SIG-M5 treated with dmso at 0.1 percent for 504 hours (cell line): ENCODE data around the gene PALS2.

Source experiments
- DNase-seq: peaks from one replicate; lab custom pipeline; 2025; ENCODE audit not compliant: unreplicated experiment; lab: John Stamatoyannopoulos, UW

Gene PALS2

DNA sequence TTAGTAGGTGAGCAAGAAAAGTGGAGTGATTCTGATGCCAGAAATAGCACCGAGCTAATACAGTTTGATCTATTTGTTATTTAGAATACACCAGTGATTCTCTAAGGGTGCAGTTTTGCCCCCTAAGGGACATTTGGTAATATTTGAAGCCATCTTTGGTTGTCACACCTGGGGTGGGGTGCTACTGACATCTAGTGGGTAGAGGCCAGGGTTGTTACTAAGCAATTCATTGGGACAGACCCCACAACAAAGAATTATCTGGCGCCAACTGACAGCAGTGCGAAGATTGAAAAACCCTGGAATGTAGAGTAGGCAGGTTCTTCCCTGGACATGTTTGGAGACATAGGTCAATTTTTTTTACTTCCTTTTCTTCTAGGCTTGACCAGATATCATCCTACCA, 14.6 kb downstream of the PALS2 start:
- no peak for DNase-seq

DNA sequence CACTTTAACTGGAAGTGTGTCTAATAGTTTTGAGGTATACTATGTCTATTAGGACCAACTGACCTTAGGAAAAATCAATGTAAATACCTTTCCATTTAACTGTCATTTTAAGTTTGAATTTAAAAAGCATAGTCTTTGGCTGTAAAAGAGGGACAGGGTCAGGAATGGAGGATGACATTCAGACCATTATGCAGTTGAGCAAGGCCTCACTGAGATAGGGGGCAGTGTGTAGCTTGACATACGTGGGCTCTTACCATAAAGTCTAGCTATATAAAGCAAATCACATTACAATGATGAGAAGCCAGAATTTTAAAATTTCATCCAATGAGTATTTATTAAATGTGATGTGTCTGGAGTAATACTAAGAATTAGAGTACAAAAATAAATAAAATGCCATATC, 17.9 kb downstream of the PALS2 start:
- DNase-seq = no peak

DNA sequence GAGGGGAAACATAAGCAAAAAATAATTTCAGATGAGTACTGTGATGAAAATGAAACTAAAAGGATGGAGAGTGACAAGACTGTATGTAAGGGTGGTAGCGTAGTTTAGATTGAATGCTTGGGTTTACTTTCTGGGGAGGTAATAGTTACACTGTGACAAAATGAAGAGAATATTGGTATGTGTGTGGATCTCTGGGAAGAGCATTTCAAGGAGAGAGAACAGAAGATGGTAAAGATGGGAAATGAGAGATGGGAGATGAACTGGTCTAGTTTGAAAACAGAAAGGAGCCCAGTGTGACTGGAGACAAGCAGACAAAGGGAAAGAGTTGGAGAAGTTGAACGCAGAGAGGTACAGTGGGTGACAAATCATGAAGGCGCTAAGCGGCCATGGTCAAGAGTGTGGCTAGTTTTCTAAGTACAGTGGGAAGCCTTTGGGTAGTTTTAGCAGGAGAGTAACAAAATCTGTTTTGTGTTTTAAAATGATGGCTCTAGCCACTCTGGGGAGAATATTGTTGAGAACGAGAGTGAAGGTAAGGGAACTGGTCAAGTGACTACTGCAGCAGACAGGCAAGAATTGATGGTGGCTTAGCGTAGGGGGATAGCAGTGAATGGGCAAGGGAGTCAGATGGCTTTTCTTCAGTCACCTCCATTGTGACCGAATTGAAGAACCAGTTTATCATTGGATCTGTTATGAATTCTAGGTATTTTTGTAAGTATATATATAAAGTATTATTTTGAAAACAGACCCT, 22.6 kb downstream of the PALS2 start:
- DNase-seq = no peak

DNA sequence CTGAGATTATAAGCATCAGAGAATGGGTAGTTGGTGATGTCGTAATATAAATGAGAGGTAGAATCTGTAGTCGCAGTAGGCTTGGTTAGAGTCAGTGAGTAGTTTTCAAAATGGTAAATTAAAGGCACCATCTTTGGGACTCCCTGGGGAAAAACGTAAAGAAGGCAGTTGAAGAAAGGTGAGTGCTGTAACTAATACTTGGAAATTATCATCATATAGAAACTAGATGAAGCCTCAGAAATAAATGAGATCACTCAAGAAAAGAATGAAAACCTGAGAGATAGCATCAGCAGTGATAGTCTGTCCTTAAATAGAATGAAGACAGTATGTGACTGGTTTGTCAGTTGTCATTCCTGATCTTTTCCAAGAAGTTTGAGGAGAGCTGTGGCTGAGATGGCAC, 23.8 kb downstream of the PALS2 start:
- DNase-seq = no peak

DNA sequence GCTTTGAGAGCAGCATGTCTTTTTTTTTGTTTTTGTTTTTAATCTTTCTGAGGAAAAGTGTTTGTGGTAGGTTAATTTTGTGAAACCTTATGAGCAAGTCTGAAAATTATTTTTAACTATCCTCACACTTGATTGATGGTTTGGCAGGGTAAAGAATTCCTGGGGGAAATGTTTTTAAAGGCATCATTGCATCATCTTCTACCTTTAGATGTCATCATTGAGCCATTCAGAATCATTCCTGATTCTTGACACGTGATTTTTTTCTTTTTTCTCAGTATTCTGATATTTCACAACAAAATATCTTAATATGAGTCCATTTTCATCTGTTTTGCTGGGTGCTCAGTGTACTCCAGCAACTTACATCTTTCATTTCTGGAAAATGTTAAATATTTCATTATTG, 28.3 kb downstream of the PALS2 start:
- DNase-seq = no peak

DNA sequence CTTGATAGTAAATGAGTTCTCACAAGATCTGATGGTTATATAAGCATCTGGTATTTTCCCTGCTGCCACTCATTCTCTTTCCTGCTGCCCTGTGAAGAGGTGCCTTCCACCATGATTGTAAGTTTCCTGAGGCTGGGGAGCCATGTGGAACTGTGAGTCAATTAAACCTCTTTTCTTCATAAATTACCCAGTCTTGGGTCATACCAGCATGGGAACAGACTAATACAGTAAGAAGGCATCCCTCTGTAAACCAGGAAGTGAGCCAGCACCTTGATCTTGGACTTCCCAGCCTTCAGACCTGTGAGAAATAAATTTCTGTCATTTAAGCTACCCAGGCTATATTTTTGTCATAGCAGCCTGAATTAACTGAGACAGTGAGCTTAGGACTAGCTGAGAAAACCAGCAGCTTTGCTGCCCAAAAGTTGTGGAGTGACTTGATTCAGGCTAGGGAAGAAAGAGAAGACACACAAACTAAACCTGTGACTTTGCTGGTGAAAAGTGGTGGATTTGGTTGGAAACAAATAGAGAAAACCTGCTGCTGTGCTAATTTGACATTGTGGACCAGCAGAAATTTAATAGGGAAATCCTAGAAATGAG, 29.7 kb downstream of the PALS2 start:
- DNase-seq = no peak

DNA sequence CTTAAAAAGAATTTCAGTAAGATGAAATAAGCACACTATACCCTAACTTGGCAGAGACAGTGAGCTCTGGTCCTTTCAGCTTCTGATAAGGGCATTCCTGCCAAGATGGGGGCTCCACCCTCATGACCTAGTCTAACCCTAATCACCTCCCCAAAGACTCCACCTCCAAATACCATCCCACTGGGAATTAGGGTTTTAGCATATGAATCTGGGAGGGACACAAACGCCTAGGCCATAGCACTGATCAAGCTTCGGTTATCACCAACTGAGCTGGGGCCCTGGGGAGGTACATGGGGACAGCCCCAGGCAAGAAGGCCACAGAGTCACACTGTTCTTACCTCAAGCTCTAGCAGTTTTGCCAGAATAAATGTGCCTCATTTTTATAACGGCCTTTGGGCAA, 31.4 kb downstream of the PALS2 start:
- no peak for DNase-seq

DNA sequence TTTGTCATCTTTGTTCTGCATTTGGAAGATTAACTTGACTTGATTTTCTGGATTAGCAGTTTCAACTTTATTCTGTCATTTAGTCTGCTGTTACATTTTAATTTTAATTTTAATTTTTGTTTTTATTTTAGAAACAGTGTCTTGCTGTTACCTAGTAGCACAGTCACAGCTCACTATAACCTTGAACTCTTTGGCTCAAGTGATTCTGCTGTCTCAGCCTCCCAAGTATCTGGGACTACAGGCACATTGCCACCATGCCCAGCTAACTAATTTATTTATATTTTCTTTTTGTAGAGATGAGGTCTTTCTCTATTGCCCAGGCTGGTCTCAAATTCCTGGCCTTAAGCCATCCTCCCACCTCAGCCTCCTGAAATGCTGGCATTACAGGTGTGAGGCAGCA, 35.3 kb downstream of the PALS2 start:
- DNase-seq = no peak

DNA sequence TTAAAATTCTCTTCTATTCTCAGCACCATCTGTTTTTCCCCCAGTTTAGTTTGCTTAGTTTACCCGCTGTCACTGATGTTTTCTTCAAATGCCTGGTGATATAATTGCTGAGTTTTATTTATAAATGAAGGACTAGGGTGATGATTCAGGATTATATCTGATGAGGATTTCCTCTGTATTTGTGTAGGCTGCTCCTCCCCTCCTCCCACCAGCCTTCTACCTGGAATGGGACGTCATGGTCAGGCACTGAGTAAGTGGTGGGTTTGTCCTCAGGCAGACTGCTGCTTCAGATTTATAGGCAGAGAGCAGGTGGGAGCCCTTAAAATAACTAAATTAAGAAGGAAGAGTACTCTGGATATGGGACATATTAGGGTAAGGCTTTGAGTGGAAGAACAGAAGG, 35.8 kb downstream of the PALS2 start:
- DNase-seq = no peak

DNA sequence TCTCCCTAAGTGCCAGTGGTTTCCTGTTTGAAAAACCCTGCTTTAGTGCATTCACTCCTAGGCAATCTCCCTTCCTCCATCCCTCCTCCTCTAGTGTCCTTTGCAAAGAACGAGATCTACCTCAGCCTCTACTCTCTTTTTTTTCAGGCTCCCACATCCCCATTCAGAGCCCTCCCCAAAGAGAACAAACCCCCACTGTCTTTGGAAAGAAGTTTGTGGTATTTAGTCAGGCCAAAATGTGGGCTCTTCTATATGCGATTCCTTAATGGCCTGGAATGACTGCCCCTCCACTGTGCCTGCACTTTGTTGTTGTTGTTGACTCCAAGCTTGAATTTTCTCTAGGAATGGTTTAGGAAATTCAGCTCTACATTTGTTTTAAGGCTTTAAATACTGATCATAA, 36.3 kb downstream of the PALS2 start:
- DNase-seq = no peak

DNA sequence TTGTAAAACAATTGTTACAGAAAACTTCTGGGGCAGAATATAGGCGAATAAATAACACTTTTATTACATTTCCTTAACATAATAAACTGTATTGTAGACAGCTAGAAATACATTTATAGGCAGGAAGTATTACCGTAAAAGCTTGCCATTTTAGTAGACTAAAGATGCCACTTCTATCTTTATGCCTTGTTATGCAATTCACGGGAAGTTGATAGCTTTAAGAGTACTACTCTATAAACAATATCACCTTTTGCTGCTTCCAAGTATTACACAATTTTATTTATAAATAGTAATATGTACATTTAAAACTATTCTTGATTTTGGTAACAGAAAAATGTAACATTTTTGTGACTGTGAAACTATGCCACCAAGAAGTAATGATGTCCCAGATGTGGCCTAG, 37.9 kb downstream of the PALS2 start:
- DNase-seq = no peak

DNA sequence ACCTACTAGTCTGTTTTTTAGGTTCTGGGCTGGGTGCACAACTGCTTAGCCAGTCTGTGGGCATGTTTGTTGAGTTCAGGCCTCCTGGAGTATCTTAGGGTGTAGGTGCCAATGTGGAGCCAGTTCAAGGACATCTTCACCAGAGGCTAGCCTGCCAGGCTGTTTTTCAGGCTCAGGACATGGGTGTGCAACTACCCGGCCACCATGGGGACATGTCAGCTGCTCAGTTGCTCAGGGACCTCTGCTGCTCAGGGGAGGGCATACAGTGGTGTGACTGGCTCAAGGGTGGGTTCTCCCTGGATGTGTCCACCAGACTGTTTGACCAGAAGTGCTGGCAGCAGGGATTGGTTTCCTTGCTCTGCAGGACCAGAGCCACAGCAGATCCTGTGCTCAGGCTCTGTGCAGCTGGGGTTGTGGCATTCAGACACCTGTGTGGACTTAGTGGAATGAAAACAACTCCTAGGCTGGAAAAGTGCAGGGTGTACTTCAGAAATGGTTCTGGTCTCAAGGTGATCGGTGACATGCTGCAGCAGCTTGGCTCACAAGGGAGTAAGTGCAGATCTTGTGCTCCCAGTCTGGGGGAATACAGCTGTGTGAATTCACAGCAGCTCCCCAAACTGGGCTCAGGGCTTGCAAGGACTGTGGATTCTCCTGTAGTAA, 44.8 kb downstream of the PALS2 start:
- no peak for DNase-seq

DNA sequence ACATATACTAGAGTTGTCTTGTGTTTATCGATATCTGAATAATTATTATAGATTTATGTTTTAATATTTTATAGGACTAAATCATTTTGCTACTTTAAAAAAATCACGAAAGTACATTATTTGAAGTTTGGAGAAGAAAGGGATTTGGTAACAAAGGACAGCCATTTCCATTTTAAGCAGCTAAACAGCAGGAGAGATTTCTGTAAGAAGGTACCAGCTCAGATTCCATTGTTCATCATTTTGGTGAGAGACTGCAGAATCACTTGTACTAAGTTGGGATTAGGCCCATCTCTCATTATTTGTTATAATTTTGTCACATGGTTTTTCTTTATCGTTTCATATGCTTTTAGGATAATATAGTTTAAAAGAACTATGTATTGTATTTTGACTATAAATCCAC, 46.7 kb downstream of the PALS2 start:
- DNase-seq = no peak

DNA sequence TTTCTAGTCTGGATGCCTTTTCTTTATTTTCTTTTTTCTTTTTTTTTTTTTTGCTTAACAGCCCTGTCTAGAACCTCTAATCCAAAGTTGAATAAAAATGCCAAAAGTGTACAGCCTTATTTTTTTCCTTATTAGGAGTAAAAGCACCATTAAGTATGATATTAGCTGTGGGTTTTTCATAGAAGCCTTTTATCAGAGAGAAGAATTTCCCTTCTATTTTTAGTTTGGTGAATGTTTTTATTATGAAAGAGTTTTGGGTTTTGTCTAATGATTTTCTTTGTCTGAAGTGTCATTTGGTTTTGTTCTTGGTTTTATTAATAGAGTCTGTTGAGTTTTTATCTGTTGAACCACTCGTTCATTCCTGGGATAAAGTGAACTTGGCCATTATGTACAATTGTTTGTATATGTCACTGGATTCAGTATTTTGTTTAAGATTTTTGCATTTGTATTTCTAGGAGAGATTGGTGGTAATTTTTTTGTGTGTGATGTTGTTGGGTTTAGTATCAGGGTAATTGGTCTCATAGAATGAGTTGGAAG, 49.5 kb downstream of the PALS2 start:
- no peak for DNase-seq
